ENCODE data around the gene SMARCAL1. TPM values are rescaled to one million over a fixed set of nuclear protein-coding genes. Genes with fewer than 3 reads are reported as not detected.

SMARCAL1 gene
- total RNA-seq, 1 experiment from 2014 or later, result 40.5 TPM

GRCh38 chr2:216473187-216473586 is 60.9 kb downstream of the SMARCAL1 start:
- Histone ChIP-seq H3K4me3 (no peak overlapping the region), H3K27ac (no peak overlapping the region), H3K9me3 (ENCODE audit: insufficient read depth, low read depth) (no peaks in the 10 kb centered on the region), H2AFZ (no peak overlapping the region), H3K9me2 (ENCODE audit: insufficient read depth) (no peaks in the 10 kb centered on the region), H3K79me2 (ENCODE audit: low read depth) (no peaks in the 10 kb centered on the region), H3K36me3 (ENCODE audit: low read depth) (no peaks in the 10 kb centered on the region), H3K27me3 (ENCODE audit: insufficient read depth, low read depth) (no peaks in the 10 kb centered on the region), H3F3A (ENCODE audit: insufficient read depth, low read depth) (no peaks in the 10 kb centered on the region), H3K4me2 (no peak overlapping the region), H3K4me1 (replicated peaks; ENCODE audit: insufficient read depth) (no peaks in the 10 kb centered on the region), H4K20me1 (ENCODE audit: insufficient read depth) (no peaks in the 10 kb centered on the region)
- ChIA-PET CTCF (no interaction called here), POLR2A (ENCODE audit: unreplicated experiment) (no interaction called here)
- no peak for TF ChIP-seq CTCF (conservative IDR thresholded peaks at IDR 0.05)
- TF ChIP-seq EZH2 (IDR thresholded peaks at IDR 0.05; ENCODE audit: low read depth), result no peak
- BruUV-seq (replicated peaks), result no TSS peak
- intact Hi-C loops (cut with micrococcal nuclease; ENCODE audit: unreplicated experiment), result no loop called here
- no peak for DNase-seq

- CTCF ChIA-PET, result no interaction called here
These were observed 62.8 kb downstream of the SMARCAL1 start for GRCh38 chr2:216474925-216475670.

GRCh38 chr2:216475767-216476166 is 63.5 kb downstream of the SMARCAL1 start:
- intact Hi-C loops (cut with micrococcal nuclease; ENCODE audit: unreplicated experiment), result no loop called here
- no peak overlapping the region for H3K4me2 ChIP-seq
- H3K4me1 ChIP-seq (replicated peaks; ENCODE audit: insufficient read depth), result no peaks in the 10 kb centered on the region
- no TSS peak for BruUV-seq (replicated peaks)
- ChIA-PET POLR2A (ENCODE audit: unreplicated experiment) (interaction anchor here (0.6 to 0.8 kb wide), 2 partner anchors 23 to 75 kb away, joined by 3 to 9 read pairs; partner anchors contain the start of gene RPL37A), CTCF (no interaction called here)
- no peaks in the 10 kb centered on the region for H3K36me3 ChIP-seq (ENCODE audit: low read depth)
- H3K27ac ChIP-seq, result no peak overlapping the region
- H4K20me1 ChIP-seq (ENCODE audit: insufficient read depth), result no peaks in the 10 kb centered on the region
- H3K9me2 ChIP-seq (ENCODE audit: insufficient read depth), result no peaks in the 10 kb centered on the region
- H3K9me3 ChIP-seq (ENCODE audit: insufficient read depth, low read depth), result no peaks in the 10 kb centered on the region
- TF ChIP-seq EZH2 (IDR thresholded peaks at IDR 0.05; ENCODE audit: low read depth) (no peak), CTCF (conservative IDR thresholded peaks at IDR 0.05) (no peak)
- H3K79me2 ChIP-seq (ENCODE audit: low read depth), result no peaks in the 10 kb centered on the region
- no peaks in the 10 kb centered on the region for H3F3A ChIP-seq (ENCODE audit: insufficient read depth, low read depth)
- no peaks in the 10 kb centered on the region for H3K27me3 ChIP-seq (ENCODE audit: insufficient read depth, low read depth)
- no peak for DNase-seq
- H3K4me3 ChIP-seq, result no peak overlapping the region
- no peak overlapping the region for H2AFZ ChIP-seq

More at GRCh38 chr2:216474925-216475670, 62.8 kb downstream of the SMARCAL1 start:
- Histone ChIP-seq H3K4me2 (no peak overlapping the region), H4K20me1 (ENCODE audit: insufficient read depth) (no peaks in the 10 kb centered on the region), H3F3A (ENCODE audit: insufficient read depth, low read depth) (no peaks in the 10 kb centered on the region), H3K9me3 (ENCODE audit: insufficient read depth, low read depth) (no peaks in the 10 kb centered on the region), H3K27ac (no peak overlapping the region), H3K4me1 (replicated peaks; ENCODE audit: insufficient read depth) (no peaks in the 10 kb centered on the region), H3K36me3 (ENCODE audit: low read depth) (no peaks in the 10 kb centered on the region), H3K9me2 (ENCODE audit: insufficient read depth) (no peaks in the 10 kb centered on the region), H3K4me3 (no peak overlapping the region), H3K27me3 (ENCODE audit: insufficient read depth, low read depth) (no peaks in the 10 kb centered on the region), H3K79me2 (ENCODE audit: low read depth) (no peaks in the 10 kb centered on the region), H2AFZ (no peak overlapping the region)
- no peak for TF ChIP-seq EZH2 (IDR thresholded peaks at IDR 0.05; ENCODE audit: low read depth)
- TF ChIP-seq CTCF (conservative IDR thresholded peaks at IDR 0.05), result no peak
- DNase-seq, result no peak
- intact Hi-C loops (cut with micrococcal nuclease; ENCODE audit: unreplicated experiment), result no loop called here
- POLR2A ChIA-PET (ENCODE audit: unreplicated experiment), result interaction anchor here (0.8 kb wide), 1 partner anchor 23 kb away, joined by 3 read pairs; the partner anchor contains the start of gene RPL37A
- no TSS peak for BruUV-seq (replicated peaks)

Data from PC-9 (cell line).